ENCODE measurements around the gene NLRP5.
"Not testable (repeated sequence)": the region's sequence is repeated elsewhere in the genome, so short reads cannot be mapped to it uniquely, and the experiment has no call there.

NLRP5 gene

DNA sequence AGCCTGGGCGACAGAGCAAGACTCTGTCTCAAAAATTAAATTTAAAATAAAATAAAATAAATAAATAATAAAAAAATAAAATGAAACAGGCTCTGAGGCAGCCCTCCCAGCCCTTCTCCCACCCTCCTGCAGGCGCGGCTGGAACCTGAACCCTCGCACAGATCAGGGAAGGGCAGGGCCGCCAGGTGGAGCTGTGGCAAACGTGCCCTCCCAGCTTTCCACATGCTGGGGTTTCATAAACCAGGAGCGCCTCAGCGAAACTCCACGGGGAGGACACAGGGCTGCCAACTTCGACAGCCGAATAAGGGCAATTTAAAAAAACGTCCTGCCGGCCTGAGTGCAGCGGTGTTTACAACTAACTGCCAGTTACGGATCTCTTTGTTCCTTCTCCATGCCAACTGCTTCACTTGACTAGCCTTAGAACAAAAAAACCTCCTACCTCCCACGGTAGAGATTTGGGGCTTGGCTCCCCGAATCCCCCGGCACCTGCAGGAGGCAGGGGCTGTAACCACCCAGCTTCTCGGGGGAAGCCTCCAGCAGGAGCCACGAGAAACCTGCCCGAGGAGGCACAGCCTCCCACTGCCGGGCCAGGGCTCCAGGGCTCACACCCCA, 118.6 kb downstream of the NLRP5 start:
- TF ChIP-seq, protein P1, sequence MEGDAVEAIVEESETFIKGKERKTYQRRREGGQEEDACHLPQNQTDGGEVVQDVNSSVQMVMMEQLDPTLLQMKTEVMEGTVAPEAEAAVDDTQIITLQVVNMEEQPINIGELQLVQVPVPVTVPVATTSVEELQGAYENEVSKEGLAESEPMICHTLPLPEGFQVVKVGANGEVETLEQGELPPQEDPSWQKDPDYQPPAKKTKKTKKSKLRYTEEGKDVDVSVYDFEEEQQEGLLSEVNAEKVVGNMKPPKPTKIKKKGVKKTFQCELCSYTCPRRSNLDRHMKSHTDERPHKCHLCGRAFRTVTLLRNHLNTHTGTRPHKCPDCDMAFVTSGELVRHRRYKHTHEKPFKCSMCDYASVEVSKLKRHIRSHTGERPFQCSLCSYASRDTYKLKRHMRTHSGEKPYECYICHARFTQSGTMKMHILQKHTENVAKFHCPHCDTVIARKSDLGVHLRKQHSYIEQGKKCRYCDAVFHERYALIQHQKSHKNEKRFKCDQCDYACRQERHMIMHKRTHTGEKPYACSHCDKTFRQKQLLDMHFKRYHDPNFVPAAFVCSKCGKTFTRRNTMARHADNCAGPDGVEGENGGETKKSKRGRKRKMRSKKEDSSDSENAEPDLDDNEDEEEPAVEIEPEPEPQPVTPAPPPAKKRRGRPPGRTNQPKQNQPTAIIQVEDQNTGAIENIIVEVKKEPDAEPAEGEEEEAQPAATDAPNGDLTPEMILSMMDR (IDR thresholded peaks at IDR 0.05; ENCODE audit: insufficient read depth, missing control alignments), result peak; percentile 66
- DNase-seq (ENCODE audit: insufficient read length, low spot score), result no peak
- FAIRE-seq, result no peak

DNA sequence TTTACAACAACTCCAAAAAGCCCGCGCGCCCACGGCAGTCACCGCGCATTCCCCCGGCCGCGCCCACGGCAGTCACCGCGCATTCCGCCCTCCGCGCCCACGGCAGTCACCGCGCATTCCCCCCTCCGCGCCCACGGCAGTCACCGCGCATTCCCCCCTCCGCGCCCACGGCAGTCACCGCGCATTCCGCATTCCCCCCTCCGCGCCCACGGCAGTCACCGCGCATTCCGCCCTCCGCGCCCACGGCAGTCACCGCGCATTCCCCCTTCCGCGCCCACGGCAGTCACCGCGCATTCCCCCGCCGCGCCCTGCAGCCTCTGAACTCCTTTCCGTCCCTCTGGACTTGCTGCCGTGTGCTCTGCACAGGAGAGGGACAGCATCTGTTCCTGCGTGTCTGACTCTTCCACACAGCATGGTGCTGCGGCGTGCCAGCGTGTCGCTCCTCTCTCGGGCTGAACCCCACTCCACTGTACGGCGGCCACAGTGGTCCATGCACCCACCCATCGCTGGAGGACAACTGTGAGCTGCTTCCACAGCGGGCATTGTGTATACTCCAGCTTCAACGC, 119.3 kb downstream of the NLRP5 start:
- FAIRE-seq; DNase-seq (ENCODE audit: insufficient read length, low spot score): not testable (repeated sequence)

DNA sequence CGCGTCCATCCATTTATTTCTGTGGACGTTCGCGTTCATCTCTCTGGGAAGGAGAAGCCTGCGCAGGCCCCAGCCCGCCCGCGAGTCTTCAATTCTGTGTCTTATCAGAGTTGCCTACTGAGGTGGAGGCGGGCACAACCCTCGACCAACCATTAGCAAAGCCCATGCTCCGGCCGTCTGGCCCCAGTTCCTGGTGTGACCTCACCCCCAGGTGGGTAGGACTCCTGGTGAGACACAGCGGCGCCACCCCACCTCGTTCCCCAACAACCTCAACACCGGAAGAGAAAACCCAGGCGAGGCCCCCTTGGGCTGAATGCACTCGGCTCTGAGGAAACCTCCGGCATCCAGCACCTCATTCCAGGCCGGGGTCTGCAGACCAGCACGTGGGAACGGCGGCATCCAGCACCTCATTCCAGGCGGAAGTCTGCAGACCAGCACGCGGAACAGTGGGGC, 119.8 kb downstream of the NLRP5 start:
- no peak for FAIRE-seq
- TF ChIP-seq, protein P1 (IDR thresholded peaks at IDR 0.05; ENCODE audit: insufficient read depth, missing control alignments), result no peak
- no peak for DNase-seq (ENCODE audit: insufficient read length, low spot score)

DNA sequence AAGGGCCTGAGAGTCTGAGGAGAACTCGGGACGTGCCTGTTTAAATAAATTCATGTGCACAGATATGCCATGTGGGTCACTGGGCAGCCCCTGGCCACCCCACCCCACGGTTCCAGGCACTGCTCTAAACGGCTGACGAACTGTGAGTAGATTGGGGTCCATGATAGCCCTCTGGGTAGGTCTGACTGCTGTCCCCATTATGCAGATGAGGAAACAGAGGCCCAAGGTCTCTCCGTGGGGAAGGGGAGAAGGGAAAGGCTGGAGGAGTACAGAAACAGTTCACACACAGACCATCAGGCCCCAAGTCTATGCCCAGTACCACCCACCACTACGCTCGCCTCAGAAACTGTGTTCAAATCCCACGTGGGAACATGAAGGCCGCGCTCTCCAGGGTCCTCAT, 120.4 kb downstream of the NLRP5 start:
- no peak for FAIRE-seq
- no peak for DNase-seq (ENCODE audit: insufficient read length, low spot score)
- TF ChIP-seq, protein P1 (IDR thresholded peaks at IDR 0.05; ENCODE audit: insufficient read depth, missing control alignments), result no peak

DNA sequence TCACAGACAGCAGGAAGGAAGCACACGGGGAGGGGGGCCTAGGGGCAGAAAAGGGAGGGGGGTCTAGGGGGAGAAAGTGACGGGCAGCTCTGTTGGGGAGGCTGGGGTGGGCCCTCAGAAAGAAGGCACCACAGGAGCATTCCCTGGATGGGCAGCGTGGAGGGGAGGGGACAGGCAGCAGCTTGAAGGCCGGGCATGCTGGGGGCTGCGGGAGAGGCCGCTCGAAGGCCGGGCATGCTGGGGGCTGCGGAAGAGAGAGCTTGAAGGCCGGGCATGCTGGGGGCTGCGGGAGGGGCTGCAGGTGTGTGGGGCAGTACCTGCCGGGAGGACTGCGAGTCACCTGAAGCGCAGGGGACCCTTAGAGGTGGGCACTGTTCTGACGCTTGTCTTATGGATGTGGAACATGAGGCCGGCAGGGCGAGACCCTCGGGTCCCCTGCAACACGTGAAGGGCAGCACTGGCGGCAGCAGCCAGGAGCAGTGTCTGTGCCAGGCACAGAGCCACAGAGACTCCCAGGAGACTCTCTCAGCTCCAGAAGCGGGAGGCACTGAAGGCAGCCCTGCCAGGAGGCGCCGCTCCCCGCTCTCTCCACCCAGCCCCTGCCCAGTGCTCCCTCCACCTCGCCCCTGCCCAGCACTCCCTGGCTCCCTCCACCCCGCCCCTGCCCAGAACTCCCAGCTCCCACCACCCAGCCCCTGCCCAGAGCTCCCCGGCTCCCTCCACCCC, 121.2 kb downstream of the NLRP5 start:
- TF ChIP-seq, protein P1 (IDR thresholded peaks at IDR 0.05; ENCODE audit: insufficient read depth, missing control alignments), result no peak
- FAIRE-seq (no peak), DNase-seq (ENCODE audit: insufficient read length, low spot score) (no peak)

DNA sequence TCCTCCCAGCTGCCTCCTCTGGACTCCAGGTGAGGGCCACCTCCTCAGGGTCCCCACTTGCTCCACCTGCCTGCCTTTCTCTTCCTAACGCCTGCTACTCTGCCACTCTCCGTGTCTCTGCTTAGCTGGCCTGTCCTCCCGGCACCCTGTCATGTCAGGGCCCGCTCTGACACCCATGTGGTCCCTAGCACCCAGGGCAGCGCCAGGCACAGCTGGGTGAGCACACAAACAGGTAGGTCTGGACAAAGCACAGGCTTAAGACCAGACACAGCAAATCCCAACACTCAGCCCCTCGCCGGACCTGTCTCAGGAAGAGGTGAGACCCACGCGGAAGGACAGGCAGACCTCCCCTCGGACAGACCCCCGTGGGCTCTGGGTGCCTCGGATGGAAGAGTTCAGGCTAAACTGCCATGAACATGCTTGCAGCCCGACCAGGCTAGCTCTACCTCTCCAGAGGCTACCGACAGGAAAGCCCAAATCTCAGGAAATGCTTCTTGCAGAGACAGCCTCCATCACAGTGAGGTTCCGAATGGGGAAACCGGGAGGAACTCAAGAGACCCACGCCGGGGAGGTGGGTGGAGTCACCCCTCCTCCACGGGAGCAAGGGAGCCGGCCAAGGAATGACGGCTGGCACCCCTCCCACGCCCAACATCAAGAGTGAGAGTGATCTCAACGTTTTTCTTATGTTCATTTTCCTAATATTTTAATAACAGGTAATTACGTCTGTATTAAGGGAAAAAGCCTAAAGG, 122.0 kb downstream of the NLRP5 start:
- TF ChIP-seq, protein P1 (IDR thresholded peaks at IDR 0.05; ENCODE audit: insufficient read depth, missing control alignments), result no peak
- DNase-seq (ENCODE audit: insufficient read length, low spot score), result no peak
- FAIRE-seq, result no peak

DNA sequence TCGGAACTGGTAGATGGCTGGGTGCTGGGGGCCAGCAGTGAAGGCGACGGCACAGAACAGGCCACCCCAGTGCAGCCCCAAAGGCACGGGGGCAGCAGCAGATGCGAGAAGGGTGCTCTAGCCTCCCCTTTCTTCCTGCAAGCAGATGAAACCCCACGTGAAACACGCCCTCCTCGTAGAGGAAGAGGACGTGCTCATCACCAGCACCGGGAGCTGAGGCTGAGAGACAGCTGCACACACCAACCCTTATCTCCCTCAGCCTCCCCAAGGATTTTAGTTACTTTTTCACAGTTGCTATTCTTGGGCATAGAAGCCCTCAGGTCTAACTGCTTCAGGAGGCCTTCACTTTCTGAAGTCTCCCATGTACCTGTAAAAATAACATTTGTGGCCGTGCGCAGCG, 122.7 kb downstream of the NLRP5 start:
- FAIRE-seq, result no peak
- TF ChIP-seq, protein P1 (IDR thresholded peaks at IDR 0.05; ENCODE audit: insufficient read depth, missing control alignments), result no peak
- no peak for DNase-seq (ENCODE audit: insufficient read length, low spot score)

All from D721Med (cell line).